Measurements from ENCODE around the gene CD84.
"Not testable (repeated sequence)": the region's sequence is repeated elsewhere in the genome, so short reads cannot be mapped to it uniquely, and the experiment has no call there.

The CD84 gene

DNA sequence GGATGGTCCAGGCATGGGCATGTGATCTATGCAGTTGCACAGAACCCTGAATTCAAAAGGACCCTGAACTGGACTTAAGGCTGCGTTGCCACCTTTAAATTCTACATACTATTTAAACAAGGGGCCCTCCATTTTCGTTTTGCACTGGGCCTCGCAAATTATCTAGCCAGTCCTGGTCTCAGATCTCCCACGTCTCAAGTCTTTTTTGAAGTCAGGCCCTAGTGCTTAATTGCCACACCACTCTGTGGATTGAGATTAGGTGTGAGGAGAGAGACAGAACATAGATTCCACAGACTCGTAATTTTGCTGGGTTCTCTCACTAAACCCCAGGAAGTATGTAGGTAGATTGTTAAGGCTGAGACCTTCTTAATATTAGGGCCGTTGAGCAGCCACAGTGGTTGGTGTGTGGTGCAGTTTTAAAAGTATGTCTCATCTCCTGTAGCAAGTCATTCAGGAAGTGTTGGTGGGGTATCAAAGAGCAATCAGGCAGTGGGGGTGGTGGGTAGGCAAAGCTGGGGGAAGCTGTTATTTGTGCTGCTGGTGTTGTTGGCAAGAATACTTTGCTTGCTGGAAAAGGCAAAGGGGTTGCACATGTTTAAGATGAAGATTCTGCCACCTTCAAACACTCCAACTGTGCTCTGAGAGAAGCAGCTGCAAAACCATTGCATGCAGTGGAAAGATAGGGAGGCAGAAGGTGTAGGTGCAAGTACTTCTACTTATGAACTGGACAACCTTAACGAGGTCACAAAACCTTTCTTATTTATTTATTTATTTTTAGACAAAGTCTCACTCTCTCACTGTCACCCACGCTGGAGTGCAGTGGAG, 11.2 kb downstream of the CD84 start:
- no peaks in the 10 kb centered on the region for H3K27me3 ChIP-seq (ENCODE audit: insufficient read depth, low read length)
- no peak overlapping the region for H3K27ac ChIP-seq (ENCODE audit: low read depth, low read length)
- H3K4me3 ChIP-seq (ENCODE audit: low read length) = no peak overlapping the region
- no peaks in the 10 kb centered on the region for H3K36me3 ChIP-seq (ENCODE audit: insufficient read depth, low read length)
- H3K9me3 ChIP-seq (ENCODE audit: insufficient read depth, low read depth, low read length) = peaks cover 4% of the 10 kb centered on the region; the same call in 1 of the 2 replicates
- no peaks in the 10 kb centered on the region for H3K4me1 ChIP-seq (ENCODE audit: insufficient read depth, low read length)
- 92% methylated on average over 7 of the region's 8 CpGs for WGBS
- H3K9ac ChIP-seq (ENCODE audit: low read depth, low read length) = no peak overlapping the region

DNA sequence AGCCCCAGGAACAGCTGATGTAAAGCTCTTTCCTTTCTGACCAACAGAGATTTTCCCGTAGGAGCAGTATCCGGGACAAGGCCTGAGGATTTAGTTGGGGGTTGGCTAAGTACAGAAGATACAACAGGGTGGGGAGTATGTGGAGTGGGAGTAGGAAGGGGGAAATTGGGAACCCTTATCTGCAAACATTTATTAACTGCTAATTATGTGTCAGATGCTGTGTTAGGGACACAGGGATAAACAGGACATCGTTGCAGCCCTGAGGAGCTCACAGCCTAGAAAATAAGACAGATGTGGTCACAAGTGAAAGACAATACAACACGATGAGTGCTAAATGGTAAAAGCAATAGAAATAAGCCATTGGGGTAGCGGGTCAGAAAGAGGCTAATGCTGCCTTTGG, 12.0 kb downstream of the CD84 start:
- no peaks in the 10 kb centered on the region for H3K27me3 ChIP-seq (ENCODE audit: insufficient read depth, low read length)
- no peaks in the 10 kb centered on the region for H3K36me3 ChIP-seq (ENCODE audit: insufficient read depth, low read length)
- no peak overlapping the region for H3K9ac ChIP-seq (ENCODE audit: low read depth, low read length)
- no peak overlapping the region for H3K4me3 ChIP-seq (ENCODE audit: low read length)
- WGBS = 85% methylated on average over 5 of the region's 5 CpGs
- no peak overlapping the region for H3K27ac ChIP-seq (ENCODE audit: low read depth, low read length)
- no peaks in the 10 kb centered on the region for H3K4me1 ChIP-seq (ENCODE audit: insufficient read depth, low read length)
- H3K9me3 ChIP-seq (ENCODE audit: insufficient read depth, low read depth, low read length) = peaks cover 7% of the 10 kb centered on the region; the same call in 1 of the 2 replicates

DNA sequence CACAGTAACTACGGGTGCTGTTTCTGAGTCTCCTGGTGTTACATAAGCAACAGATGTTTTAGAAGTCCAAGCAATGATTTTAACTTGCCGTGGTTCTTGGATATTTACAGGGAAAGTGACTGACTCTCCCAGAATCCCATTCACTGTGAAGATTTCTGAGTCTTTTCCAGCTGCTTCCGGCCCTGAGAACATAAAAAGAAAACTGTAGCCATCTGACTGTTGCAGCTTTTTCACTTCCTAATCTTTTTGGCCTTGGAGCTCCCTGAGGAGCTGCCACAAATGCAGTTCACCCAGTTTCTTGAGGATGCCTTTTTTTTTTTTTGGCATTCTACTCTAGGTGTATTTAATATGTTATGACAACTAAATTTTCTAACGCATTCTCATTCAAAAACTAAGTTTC, 13.7 kb downstream of the CD84 start:
- no peaks in the 10 kb centered on the region for H3K36me3 ChIP-seq (ENCODE audit: insufficient read depth, low read length)
- no peak overlapping the region for H3K27ac ChIP-seq (ENCODE audit: low read depth, low read length)
- no peaks in the 10 kb centered on the region for H3K4me1 ChIP-seq (ENCODE audit: insufficient read depth, low read length)
- WGBS = 96% methylated on average over 3 of the region's 4 CpGs
- H3K9me3 ChIP-seq (ENCODE audit: insufficient read depth, low read depth, low read length) = peaks cover 7% of the 10 kb centered on the region; the same call in 1 of the 2 replicates
- H3K27me3 ChIP-seq (ENCODE audit: insufficient read depth, low read length) = no peaks in the 10 kb centered on the region
- no peak overlapping the region for H3K4me3 ChIP-seq (ENCODE audit: low read length)
- no peak overlapping the region for H3K9ac ChIP-seq (ENCODE audit: low read depth, low read length)

DNA sequence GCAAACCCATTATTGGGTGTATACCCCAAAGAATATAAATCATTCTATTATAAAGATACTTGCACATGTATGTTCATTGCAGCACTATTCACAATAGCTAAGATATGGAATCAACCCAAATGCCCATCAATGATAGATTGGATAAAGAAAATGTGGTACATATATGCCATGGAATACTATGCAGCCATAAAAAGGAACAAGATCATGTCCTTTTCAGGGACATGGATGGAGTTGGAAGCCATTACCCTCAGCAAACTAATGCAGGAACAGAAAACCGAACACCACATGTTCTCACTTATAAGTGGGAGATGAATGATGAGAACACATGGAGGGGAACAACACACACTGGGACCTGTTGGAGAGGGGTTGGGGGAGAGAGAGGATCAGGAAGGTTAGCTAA, 16.1 kb downstream of the CD84 start:
- not testable (repeated sequence) for H3K9me3 ChIP-seq (ENCODE audit: insufficient read depth, low read depth, low read length); H3K36me3 ChIP-seq (ENCODE audit: insufficient read depth, low read length); H3K4me3 ChIP-seq (ENCODE audit: low read length); H3K27ac ChIP-seq (ENCODE audit: low read depth, low read length); H3K4me1 ChIP-seq (ENCODE audit: insufficient read depth, low read length); H3K27me3 ChIP-seq (ENCODE audit: insufficient read depth, low read length); H3K9ac ChIP-seq (ENCODE audit: low read depth, low read length)
- WGBS = 91% methylated on average over 1 of the region's 1 CpG

DNA sequence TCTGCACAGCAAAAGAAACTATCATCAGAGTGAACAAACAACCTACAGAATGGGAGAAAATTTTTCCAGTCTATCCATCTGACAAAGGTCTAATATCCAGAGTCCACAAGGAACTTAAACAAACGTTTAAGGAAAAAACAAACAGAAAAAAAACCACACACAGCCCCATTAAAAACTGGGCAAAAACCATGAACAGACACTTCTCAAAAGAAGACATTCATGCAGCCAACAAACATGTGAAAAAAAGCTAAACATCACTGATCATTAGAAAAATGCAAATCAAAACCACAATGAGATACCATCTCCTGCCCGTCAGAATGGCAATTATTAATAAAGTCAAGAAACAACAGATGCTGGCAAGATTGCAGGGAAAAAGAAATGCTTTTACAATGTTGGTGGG, 16.6 kb downstream of the CD84 start:
- not testable (repeated sequence) for H3K36me3 ChIP-seq (ENCODE audit: insufficient read depth, low read length); H3K27ac ChIP-seq (ENCODE audit: low read depth, low read length); H3K4me1 ChIP-seq (ENCODE audit: insufficient read depth, low read length); H3K4me3 ChIP-seq (ENCODE audit: low read length); H3K9ac ChIP-seq (ENCODE audit: low read depth, low read length); H3K27me3 ChIP-seq (ENCODE audit: insufficient read depth, low read length); H3K9me3 ChIP-seq (ENCODE audit: insufficient read depth, low read depth, low read length)
- WGBS = 86% methylated on average over 2 of the region's 2 CpGs

DNA sequence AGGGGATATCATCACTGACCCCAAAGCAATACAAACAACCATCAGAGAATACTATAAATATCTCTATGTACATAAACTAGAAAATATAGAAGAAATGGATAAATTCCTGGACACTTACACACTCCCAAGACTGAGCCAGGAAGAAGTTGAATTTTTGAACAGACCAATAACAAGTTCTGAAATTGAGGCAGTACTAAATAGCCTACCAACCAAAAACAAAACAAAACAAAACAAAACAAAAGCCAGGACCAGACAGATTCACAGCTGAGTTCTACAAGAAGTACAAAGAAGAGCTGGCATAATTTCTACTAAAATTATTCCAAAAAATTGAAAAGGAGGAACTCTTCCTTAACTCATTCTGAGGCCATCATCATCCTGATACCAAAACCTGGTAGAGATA, 18.5 kb downstream of the CD84 start:
- H3K9ac ChIP-seq (ENCODE audit: low read depth, low read length) = no peak overlapping the region
- peaks cover 7% of the 10 kb centered on the region; the same call in 1 of the 2 replicates for H3K9me3 ChIP-seq (ENCODE audit: insufficient read depth, low read depth, low read length)
- no peaks in the 10 kb centered on the region for H3K36me3 ChIP-seq (ENCODE audit: insufficient read depth, low read length)
- H3K4me3 ChIP-seq (ENCODE audit: low read length) = no peak overlapping the region
- no peak overlapping the region for H3K27ac ChIP-seq (ENCODE audit: low read depth, low read length)
- H3K4me1 ChIP-seq (ENCODE audit: insufficient read depth, low read length) = no peaks in the 10 kb centered on the region
- H3K27me3 ChIP-seq (ENCODE audit: insufficient read depth, low read length) = no peaks in the 10 kb centered on the region

DNA sequence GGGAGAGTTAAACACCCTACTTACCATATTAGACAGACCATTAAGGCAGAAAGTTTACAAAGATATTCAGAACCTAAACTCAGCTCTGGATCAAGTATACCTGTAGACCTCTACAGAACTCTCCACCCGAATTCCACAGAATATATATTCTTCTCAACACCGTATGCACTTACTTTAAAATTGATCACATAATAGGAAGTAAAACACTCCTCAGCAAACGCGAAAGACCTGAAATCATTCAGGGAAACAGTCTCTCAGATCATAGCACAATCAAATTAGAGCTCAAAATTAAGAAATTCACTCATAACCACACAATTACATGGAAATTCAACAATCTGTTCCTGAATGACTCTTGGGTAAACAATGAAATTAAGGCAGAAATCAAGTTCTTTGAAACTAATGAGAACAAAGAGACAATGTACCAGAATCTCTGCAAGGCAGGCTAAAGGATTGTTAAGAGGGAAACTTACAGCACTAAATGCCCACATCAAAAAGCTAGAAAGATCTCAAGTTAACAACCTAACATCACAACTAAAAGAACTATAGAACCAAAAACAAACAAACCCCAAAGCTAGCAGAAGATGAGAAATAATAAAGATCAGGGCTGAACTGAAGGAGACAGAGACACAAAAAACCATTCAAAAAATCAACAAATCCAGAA, 19.1 kb downstream of the CD84 start:
- no peak overlapping the region for H3K27ac ChIP-seq (ENCODE audit: low read depth, low read length)
- peaks cover 7% of the 10 kb centered on the region; the same call in 1 of the 2 replicates for H3K9me3 ChIP-seq (ENCODE audit: insufficient read depth, low read depth, low read length)
- H3K27me3 ChIP-seq (ENCODE audit: insufficient read depth, low read length) = no peaks in the 10 kb centered on the region
- H3K4me3 ChIP-seq (ENCODE audit: low read length) = no peak overlapping the region
- H3K9ac ChIP-seq (ENCODE audit: low read depth, low read length) = no peak overlapping the region
- 93% methylated on average over 4 of the region's 4 CpGs for WGBS
- no peaks in the 10 kb centered on the region for H3K4me1 ChIP-seq (ENCODE audit: insufficient read depth, low read length)
- H3K36me3 ChIP-seq (ENCODE audit: insufficient read depth, low read length) = no peaks in the 10 kb centered on the region

DNA sequence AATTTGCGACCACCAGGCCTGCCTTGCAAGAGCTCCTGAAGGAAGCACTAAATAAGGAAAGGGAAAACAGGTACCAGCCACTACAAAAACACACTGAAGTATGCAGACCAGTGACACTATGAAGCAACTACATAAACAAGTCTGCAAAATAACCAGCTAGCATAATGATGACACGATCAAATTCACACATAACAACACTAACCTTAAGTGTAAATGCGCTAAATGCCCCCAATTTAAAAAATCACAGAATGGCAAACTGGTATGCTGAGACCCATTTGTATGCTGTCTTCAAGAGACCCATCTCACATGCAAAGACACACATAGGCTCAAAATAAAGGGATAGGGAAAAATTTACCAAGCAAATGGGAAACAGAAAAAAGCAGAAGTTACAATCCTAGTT, 19.9 kb downstream of the CD84 start:
- 93% methylated on average over 3 of the region's 3 CpGs for WGBS

DNA sequence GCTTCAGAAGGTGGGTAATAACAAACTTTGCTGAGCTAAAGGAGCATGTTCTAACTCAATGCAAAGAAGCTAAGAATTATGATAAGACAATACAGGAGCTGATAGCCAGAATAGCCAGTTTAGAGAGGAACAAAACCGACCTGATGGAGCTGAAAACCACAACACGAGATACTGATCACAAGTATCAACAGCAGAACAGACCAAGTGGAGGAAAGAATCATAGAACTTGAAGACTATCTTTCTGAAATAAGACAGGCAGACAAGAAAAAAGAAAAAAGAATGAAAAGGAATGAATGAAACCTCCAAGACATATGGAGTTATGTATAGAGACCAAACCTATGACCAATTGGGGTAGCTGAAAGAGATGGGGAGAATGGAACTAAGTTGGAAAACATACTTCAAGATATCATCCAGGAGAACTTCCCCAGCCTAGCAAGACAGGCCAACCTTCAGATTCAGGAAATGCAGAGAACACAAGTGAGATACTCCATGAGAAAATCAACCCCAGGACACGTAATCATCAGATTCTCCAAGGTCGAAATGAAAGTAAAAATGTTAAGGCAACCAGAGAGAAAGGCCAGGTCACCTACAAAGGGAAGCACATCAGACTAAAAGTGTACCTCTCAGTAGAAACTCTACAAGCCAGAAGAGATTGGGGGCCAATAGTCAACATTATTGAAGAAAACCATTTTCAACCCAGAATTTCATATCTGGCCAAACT, 20.5 kb downstream of the CD84 start:
- WGBS = 93% methylated on average over 4 of the region's 4 CpGs
- H3K27ac ChIP-seq (ENCODE audit: low read depth, low read length) = no peak overlapping the region
- no peaks in the 10 kb centered on the region for H3K4me1 ChIP-seq (ENCODE audit: insufficient read depth, low read length)
- peaks cover 7% of the 10 kb centered on the region; the same call in 1 of the 2 replicates for H3K9me3 ChIP-seq (ENCODE audit: insufficient read depth, low read depth, low read length)
- no peak overlapping the region for H3K9ac ChIP-seq (ENCODE audit: low read depth, low read length)
- H3K36me3 ChIP-seq (ENCODE audit: insufficient read depth, low read length) = no peaks in the 10 kb centered on the region
- no peaks in the 10 kb centered on the region for H3K27me3 ChIP-seq (ENCODE audit: insufficient read depth, low read length)
- no peak overlapping the region for H3K4me3 ChIP-seq (ENCODE audit: low read length)

More for the DNA sequence above, 19.9 kb downstream of the CD84 start:
- H3K27ac ChIP-seq (ENCODE audit: low read depth, low read length); H3K36me3 ChIP-seq (ENCODE audit: insufficient read depth, low read length); H3K9me3 ChIP-seq (ENCODE audit: insufficient read depth, low read depth, low read length); H3K27me3 ChIP-seq (ENCODE audit: insufficient read depth, low read length); H3K4me3 ChIP-seq (ENCODE audit: low read length); H3K4me1 ChIP-seq (ENCODE audit: insufficient read depth, low read length); H3K9ac ChIP-seq (ENCODE audit: low read depth, low read length): not testable (repeated sequence)

DNA sequence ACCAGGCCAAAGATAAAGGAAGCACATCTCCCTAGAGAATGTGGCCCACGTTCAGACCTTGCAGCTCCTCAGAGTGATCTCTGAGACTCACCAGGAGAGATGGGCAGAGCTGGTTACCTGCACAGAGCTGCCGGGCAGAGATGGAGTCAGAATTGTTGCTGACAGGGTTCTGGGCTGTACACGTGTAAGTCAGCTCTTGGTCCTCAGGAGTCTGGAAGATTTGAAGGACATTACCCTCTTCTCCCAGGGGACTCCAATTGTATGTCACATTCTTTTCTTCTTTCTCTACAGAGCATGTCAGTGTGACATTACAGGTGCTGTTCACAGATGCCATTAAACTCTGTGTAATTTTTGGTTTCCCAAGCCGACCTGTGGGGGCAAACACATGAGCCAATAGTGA, 25.5 kb downstream of the CD84 start:
- no peak overlapping the region for H3K27ac ChIP-seq (ENCODE audit: low read depth, low read length)
- H3K9ac ChIP-seq (ENCODE audit: low read depth, low read length) = no peak overlapping the region
- H3K4me1 ChIP-seq (ENCODE audit: insufficient read depth, low read length) = no peaks in the 10 kb centered on the region
- no peaks in the 10 kb centered on the region for H3K9me3 ChIP-seq (ENCODE audit: insufficient read depth, low read depth, low read length)
- no peak overlapping the region for H3K4me3 ChIP-seq (ENCODE audit: low read length)
- H3K36me3 ChIP-seq (ENCODE audit: insufficient read depth, low read length) = no peaks in the 10 kb centered on the region
- no peaks in the 10 kb centered on the region for H3K27me3 ChIP-seq (ENCODE audit: insufficient read depth, low read length)
- WGBS = 93% methylated on average over 4 of the region's 4 CpGs

DNA sequence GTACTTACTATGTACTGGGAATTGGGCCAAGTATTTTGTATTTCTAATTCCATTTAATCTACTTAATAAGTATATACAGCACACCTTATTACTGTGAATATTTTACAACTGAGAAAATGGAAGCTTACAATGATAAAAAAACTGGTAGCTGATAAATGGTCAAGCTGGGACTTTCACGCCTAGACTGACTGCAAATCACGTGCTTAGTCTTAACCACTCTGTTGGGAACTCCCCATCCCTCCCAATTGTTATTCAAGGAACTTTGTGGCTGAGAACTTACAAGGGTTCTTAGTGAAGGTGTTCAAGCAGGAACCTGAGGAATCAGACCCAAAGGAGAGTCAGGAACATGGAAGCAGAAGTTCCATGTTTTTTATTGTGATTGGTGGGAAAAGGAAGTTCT, 26.9 kb downstream of the CD84 start:
- Histone ChIP-seq H3K4me1 (ENCODE audit: insufficient read depth, low read length) (no peaks in the 10 kb centered on the region), H3K36me3 (ENCODE audit: insufficient read depth, low read length) (no peaks in the 10 kb centered on the region), H3K9ac (ENCODE audit: low read depth, low read length) (no peak overlapping the region), H3K9me3 (ENCODE audit: insufficient read depth, low read depth, low read length) (no peaks in the 10 kb centered on the region), H3K27me3 (ENCODE audit: insufficient read depth, low read length) (no peaks in the 10 kb centered on the region), H3K27ac (ENCODE audit: low read depth, low read length) (no peak overlapping the region), H3K4me3 (ENCODE audit: low read length) (no peak overlapping the region)
- 80% methylated on average over 2 of the region's 2 CpGs for WGBS

Measured in HUES64 (cell line).